ENCODE measurements around the gene WWOX. TPM values are rescaled to one million over a fixed set of nuclear protein-coding genes. Genes with fewer than 3 reads are reported as not detected.
A peak's percentile ranks its signal among the peaks of the same experiment; 100 is the strongest.

WWOX gene
- total RNA-seq, 1 experiment from 2014 or later: 15.6 TPM

- no peak overlapping the region for H2BK15ac ChIP-seq (ENCODE audit: low read depth, low read length)
- H3K4me3 Mint-ChIP-seq: no peak overlapping the region
- H2BK20ac ChIP-seq (ENCODE audit: low read depth, low read length, poor library complexity, severe bottlenecking): no peak overlapping the region
- peak overlapping the region in 2 of 3 experiments; percentile 56 to 61; a peak in 2 of 7 replicates for H3K27ac Mint-ChIP-seq
- H3K27me3 ChIP-seq (ENCODE audit: insufficient read depth, low read length): no peaks in the 10 kb centered on the region
- H3K9me3 Mint-ChIP-seq: no peaks in the 10 kb centered on the region
- no peak overlapping the region for H4K91ac ChIP-seq (ENCODE audit: insufficient read length, low read depth, low read length)
- H2BK120ac ChIP-seq (ENCODE audit: low read depth, low read length, poor library complexity, severe bottlenecking): no peak overlapping the region
- peak; percentile 61 for TF ChIP-seq CTCF (conservative IDR thresholded peaks at IDR 0.05)
- no peak overlapping the region for H2BK12ac ChIP-seq (ENCODE audit: insufficient read length, low read depth, low read length)
- no peak overlapping the region for H2AK5ac ChIP-seq (ENCODE audit: insufficient read length, low read length)
- H3K9me3 ChIP-seq (ENCODE audit: control insufficient read depth, low read depth, low read length): no peaks in the 10 kb centered on the region
- H2BK5ac ChIP-seq (ENCODE audit: insufficient read length, low read length): no peak overlapping the region
- no peak overlapping the region for H3K4me2 ChIP-seq (ENCODE audit: insufficient read depth, insufficient read length, low read length)
- no peak overlapping the region for H3K23ac ChIP-seq (ENCODE audit: insufficient read length, low read depth, low read length)
- no peak overlapping the region for H4K5ac ChIP-seq (ENCODE audit: insufficient read length, low read depth, low read length)
- no peaks in the 10 kb centered on the region for H3K23me2 ChIP-seq (ENCODE audit: insufficient read length, low read depth, low read length, poor library complexity, severe bottlenecking)
- H3K79me2 ChIP-seq (ENCODE audit: insufficient read depth, low read length): no peaks in the 10 kb centered on the region
- no peak overlapping the region for H3K18ac ChIP-seq (ENCODE audit: insufficient read length, low read depth, low read length)
- H3K79me1 ChIP-seq (ENCODE audit: insufficient read depth, low read depth, low read length, poor library complexity, severe bottlenecking): no peaks in the 10 kb centered on the region
- no peak overlapping the region for H3K27ac ChIP-seq (ENCODE audit: insufficient read length, low read depth, low read length)
- no peak overlapping the region for H4K8ac ChIP-seq (replicated peaks; ENCODE audit: insufficient read length, low read depth, low read length)
- no peaks in the 10 kb centered on the region for H3K27me3 Mint-ChIP-seq (ENCODE audit: low read depth)
- no peaks in the 10 kb centered on the region for H4K20me1 ChIP-seq (ENCODE audit: control insufficient read depth, insufficient read depth, insufficient read length)
- H3K4me1 Mint-ChIP-seq: peaks cover 7 to 9% of the 10 kb centered on the region in 2 experiments
- H3K56ac ChIP-seq (ENCODE audit: insufficient read length, low read depth, low read length): no peak overlapping the region
- no peak overlapping the region for H3K4ac ChIP-seq (ENCODE audit: low read depth, low read length)
- no peaks in the 10 kb centered on the region; a peak in 1 of 7 replicates for H3K36me3 Mint-ChIP-seq (ENCODE audit: insufficient read depth in 1 of 3, low read depth in 3 of 3)
- no peak overlapping the region for H2AFZ ChIP-seq (ENCODE audit: low read length)
- no peak overlapping the region for H3K14ac ChIP-seq (ENCODE audit: insufficient read depth, low read length)
- H3K9ac ChIP-seq (ENCODE audit: extremely low read depth, insufficient read length, low read length): no peak overlapping the region
- no CpG with 5 or more reads among the region's 13 CpGs for WGBS (ENCODE audit: extremely low coverage, insufficient read length, low lambda C conversion rate)
- DNase-seq: peak; percentile 63
- H3K4me1 ChIP-seq (ENCODE audit: insufficient read depth, low read length): no peaks in the 10 kb centered on the region
- no peak overlapping the region for H3T11ph ChIP-seq (ENCODE audit: low read length)
Measured at GRCh38 chr16:78249056-78249455, 149.6 kb downstream of the WWOX start.
